Astrocyte (in vitro differentiated cells and primary cell): ENCODE results near the gene CHL1. TPM values are rescaled to one million over a fixed set of nuclear protein-coding genes. Genes with fewer than 3 reads are reported as not detected.

Experiments used
- DNase-seq: peaks from one replicate; pipeline ENCODE4 v3.0.0-alpha.2; 2010; ENCODE audit warnings: low read depth
- FAIRE-seq: peaks from 2 replicates; lab custom pipeline; 2011; peaks lifted over from hg19 to GRCh38; lab: Jason Lieb, UNC
- H2AFZ ChIP-seq: 2 replicates; pipeline ENCODE4 v1.6.0; 2012; ENCODE audit warnings: low read depth, low read length, inconsistent platforms
- H3K27ac ChIP-seq: 2 replicates; pipeline ENCODE4 v1.5.1; 2011; ENCODE audit warnings: low read depth, low read length, inconsistent platforms
- H3K27me3 ChIP-seq: 2 replicates; pipeline ENCODE4 v1.6.0; 2011; ENCODE audit warnings: low read length, inconsistent platforms; ENCODE audit not compliant: insufficient read depth
- H3K36me3 ChIP-seq: 2 replicates; pipeline ENCODE4 v1.5.1; 2011; ENCODE audit warnings: low read length, inconsistent platforms; ENCODE audit not compliant: insufficient read depth
- H3K4me1 ChIP-seq: 2 replicates; pipeline ENCODE4 v1.5.1; 2011; ENCODE audit warnings: low read length, inconsistent platforms; ENCODE audit not compliant: insufficient read depth
- H3K4me2 ChIP-seq: 2 replicates; pipeline ENCODE4 v1.6.0; 2012; ENCODE audit warnings: low read length, inconsistent platforms
- H3K4me3 ChIP-seq: 2 replicates; pipeline ENCODE4 v1.5.1; 2011; ENCODE audit warnings: low read depth, mild to moderate bottlenecking, low read length, inconsistent platforms; ENCODE audit not compliant: insufficient read depth
- H3K79me2 ChIP-seq: 2 replicates; pipeline ENCODE4 v1.6.0; 2012; ENCODE audit warnings: mild to moderate bottlenecking, low read length, inconsistent platforms; ENCODE audit not compliant: insufficient read depth
- H3K9ac ChIP-seq: 2 replicates; pipeline ENCODE4 v1.6.0; 2012; ENCODE audit warnings: mild to moderate bottlenecking, low read length, inconsistent platforms
- H3K9me3 ChIP-seq: 2 replicates; pipeline ENCODE4 v1.5.1; 2012; ENCODE audit warnings: low read depth, mild to moderate bottlenecking, low read length, inconsistent platforms; ENCODE audit not compliant: insufficient read depth
- H4K20me1 ChIP-seq: 2 replicates; pipeline ENCODE4 v1.6.0; 2012; ENCODE audit warnings: low read length, inconsistent platforms; ENCODE audit not compliant: insufficient read depth
- H3K27ac Mint-ChIP-seq: one replicate; pipeline ENCODE4 v1.8.0; 2021; ENCODE audit warnings: mild to moderate bottlenecking, mixed read lengths; ENCODE audit not compliant: unreplicated experiment
- H3K27me3 Mint-ChIP-seq: one replicate; pipeline ENCODE4 v1.8.0; 2021; ENCODE audit warnings: low read depth, mixed read lengths; ENCODE audit not compliant: unreplicated experiment
- H3K36me3 Mint-ChIP-seq: one replicate; pipeline ENCODE4 v1.8.0; 2021; ENCODE audit warnings: low read depth, mixed read lengths; ENCODE audit not compliant: unreplicated experiment
- H3K4me1 Mint-ChIP-seq: one replicate; pipeline ENCODE4 v1.8.0; 2021; ENCODE audit warnings: low read depth, mixed read lengths; ENCODE audit not compliant: unreplicated experiment
- H3K4me3 Mint-ChIP-seq: one replicate; pipeline ENCODE4 v1.8.0; 2021; ENCODE audit warnings: mild to moderate bottlenecking, moderate library complexity, mixed read lengths; ENCODE audit not compliant: unreplicated experiment
- H3K9me3 Mint-ChIP-seq: one replicate; pipeline ENCODE4 v1.8.0; 2021; ENCODE audit warnings: mild to moderate bottlenecking, mixed read lengths; ENCODE audit not compliant: unreplicated experiment
- CTCF ChIP-seq: IDR thresholded peaks from 2 replicates; pipeline ENCODE4 v1.5.1; 2011; ENCODE audit warnings: low read depth, mild to moderate bottlenecking, inconsistent platforms, low read length, moderate library complexity; ENCODE audit not compliant: insufficient read depth
- EZH2 ChIP-seq: IDR thresholded peaks from 2 replicates; pipeline ENCODE4 v1.6.1; 2012; ENCODE audit warnings: mild to moderate bottlenecking, low read length, inconsistent platforms; ENCODE audit not compliant: insufficient read depth
- total RNA-seq: library from RNA; stranded (reverse); gene quantifications from 2 replicates; pipeline ENCODE4 v1.2.1, GENCODE V29; 2021

CHL1 gene
- total RNA-seq, 1 donor from 2014 or later: not detected

- no peak overlapping the region for H3K9ac ChIP-seq
- no peaks in the 10 kb centered on the region for H3K36me3 ChIP-seq
- no peak overlapping the region for H3K4me3 ChIP-seq
- H3K27ac ChIP-seq: no peak overlapping the region
- FAIRE-seq (no peak), DNase-seq (no peak)
- no peaks in the 10 kb centered on the region for H3K4me1 ChIP-seq
- no peaks in the 10 kb centered on the region for H3K36me3 Mint-ChIP-seq
- no peaks in the 10 kb centered on the region for H3K27me3 ChIP-seq
- no peaks in the 10 kb centered on the region for H4K20me1 ChIP-seq
- peaks cover 5% of the 10 kb centered on the region for H3K9me3 Mint-ChIP-seq
- no peaks in the 10 kb centered on the region for H3K27me3 Mint-ChIP-seq
- no peak overlapping the region for H3K4me2 ChIP-seq
- no peaks in the 10 kb centered on the region for H3K9me3 ChIP-seq
- H3K27ac Mint-ChIP-seq: no peak overlapping the region
- H3K4me1 Mint-ChIP-seq: no peaks in the 10 kb centered on the region
- H3K4me3 Mint-ChIP-seq: no peak overlapping the region
- TF ChIP-seq CTCF: no peak
- no peak for TF ChIP-seq EZH2
- H3K79me2 ChIP-seq: no peaks in the 10 kb centered on the region
- H2AFZ ChIP-seq: no peak overlapping the region
These were observed 87.8 kb downstream of the CHL1 start for GRCh38 chr3:284322-284721.

GRCh38 chr3:288417-288816, 91.9 kb downstream of the CHL1 start:
- no peak overlapping the region for H3K9ac ChIP-seq
- no peaks in the 10 kb centered on the region for H3K36me3 Mint-ChIP-seq
- FAIRE-seq (no peak), DNase-seq (no peak)
- H3K36me3 ChIP-seq: no peaks in the 10 kb centered on the region
- no peaks in the 10 kb centered on the region for H3K4me1 ChIP-seq
- H3K4me2 ChIP-seq: no peak overlapping the region
- no peak overlapping the region for H3K27ac ChIP-seq
- TF ChIP-seq CTCF: no peak
- no peak for TF ChIP-seq EZH2
- no peaks in the 10 kb centered on the region for H3K27me3 ChIP-seq
- no peak overlapping the region for H3K4me3 Mint-ChIP-seq
- no peak overlapping the region for H2AFZ ChIP-seq
- no peak overlapping the region for H3K27ac Mint-ChIP-seq
- H3K9me3 ChIP-seq: no peaks in the 10 kb centered on the region
- H3K79me2 ChIP-seq: no peaks in the 10 kb centered on the region
- H3K27me3 Mint-ChIP-seq: no peaks in the 10 kb centered on the region
- H3K9me3 Mint-ChIP-seq: peaks cover 11% of the 10 kb centered on the region
- no peak overlapping the region for H3K4me3 ChIP-seq
- no peaks in the 10 kb centered on the region for H3K4me1 Mint-ChIP-seq
- no peaks in the 10 kb centered on the region for H4K20me1 ChIP-seq

- no peak for FAIRE-seq
- H3K9me3 Mint-ChIP-seq: peaks cover 10% of the 10 kb centered on the region
- Histone ChIP-seq H4K20me1 (no peaks in the 10 kb centered on the region), H3K27ac (no peak overlapping the region), H3K4me1 (no peaks in the 10 kb centered on the region), H3K27me3 (no peaks in the 10 kb centered on the region), H3K4me2 (no peak overlapping the region), H3K9ac (no peak overlapping the region), H3K36me3 (no peaks in the 10 kb centered on the region), H3K4me3 (no peak overlapping the region), H2AFZ (no peak overlapping the region), H3K9me3 (no peaks in the 10 kb centered on the region), H3K79me2 (no peaks in the 10 kb centered on the region)
- no peak overlapping the region for H3K27ac Mint-ChIP-seq
- H3K4me3 Mint-ChIP-seq: no peak overlapping the region
- no peaks in the 10 kb centered on the region for H3K36me3 Mint-ChIP-seq
- TF ChIP-seq EZH2 (no peak), CTCF (no peak)
- no peaks in the 10 kb centered on the region for H3K27me3 Mint-ChIP-seq
- DNase-seq: no peak
- H3K4me1 Mint-ChIP-seq: no peaks in the 10 kb centered on the region
These were observed 94.5 kb downstream of the CHL1 start for GRCh38 chr3:291028-291427.
